Limb (tissue), 2 donors: ENCODE results near the gene SMPDL3B.
A peak's percentile ranks its signal among the peaks of the same experiment; 100 is the strongest.

Source experiments
- DNase-seq, 2 donors: peaks; one replicate each; pipeline ENCODE4 v3.0.0-alpha.2; 2016; ENCODE audit errors: extremely low spot score in 2 of 2

Gene SMPDL3B

GRCh38 chr1:27940297-27940696 lies 5.5 kb downstream of the SMPDL3B start:
- DNase-seq = no peak

DNA sequence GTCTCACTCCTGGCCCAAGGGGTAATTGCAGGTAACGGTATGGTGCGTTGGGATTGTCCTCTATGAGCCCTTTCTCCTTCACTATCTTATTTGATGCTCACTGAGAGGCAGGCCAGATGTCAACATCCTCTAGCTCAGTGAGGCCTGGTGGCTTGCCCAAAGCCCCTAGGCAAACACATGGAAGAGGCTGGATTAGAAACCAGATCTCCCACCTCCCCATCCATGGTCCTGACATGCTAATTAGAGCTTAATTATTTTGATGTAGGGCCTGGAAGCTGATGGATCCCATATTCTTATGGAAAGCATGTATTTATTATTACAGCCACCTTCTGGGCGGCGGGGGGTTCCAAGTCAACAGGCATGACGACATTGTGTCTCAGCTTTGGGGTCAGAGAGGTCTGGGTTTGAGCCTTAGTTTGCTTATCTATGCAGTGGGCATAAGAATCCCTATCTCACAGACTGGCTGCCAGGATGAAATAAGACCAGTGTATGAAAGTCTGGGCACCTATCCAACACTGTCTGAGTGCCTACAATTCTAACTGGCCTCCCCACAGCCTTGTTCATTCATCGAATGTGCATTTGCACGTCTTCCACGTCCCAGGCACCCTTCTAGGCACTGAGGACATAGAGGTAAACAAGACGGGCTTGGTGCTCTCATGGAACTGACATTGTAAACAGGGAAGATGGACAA lies 6.2 kb downstream of the SMPDL3B start:
- no peak for DNase-seq

- no peak for DNase-seq
These were observed 7.1 kb downstream of the SMPDL3B start for GRCh38 chr1:27941671-27942540.

GRCh38 chr1:27945020-27945419 lies 10.2 kb downstream of the SMPDL3B start:
- no peak for DNase-seq

DNA sequence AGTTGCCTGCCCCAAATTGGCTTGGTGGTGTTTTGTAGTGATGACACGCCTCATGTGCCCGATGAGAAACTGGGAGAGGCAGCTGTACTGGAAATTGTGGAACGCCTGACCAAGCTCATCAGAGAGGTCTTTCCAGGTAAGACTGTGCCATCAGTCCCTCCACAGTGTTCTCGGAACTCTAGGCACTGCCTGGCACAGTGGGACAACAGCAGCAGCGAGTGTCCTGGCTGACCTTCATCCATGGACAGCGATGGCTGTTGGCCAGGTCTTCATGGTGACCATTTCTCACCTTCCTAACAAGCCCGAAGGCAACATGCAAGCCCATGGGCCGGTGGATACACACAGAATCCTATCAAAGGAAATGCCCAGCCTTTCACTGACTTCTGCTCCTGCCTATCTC lies 14.2 kb downstream of the SMPDL3B start:
- no peak for DNase-seq

- no peak for DNase-seq
These were observed 16.6 kb downstream of the SMPDL3B start for GRCh38 chr1:27951396-27951795.

GRCh38 chr1:27952147-27952546 lies 17.3 kb downstream of the SMPDL3B start:
- DNase-seq = no peak

DNA sequence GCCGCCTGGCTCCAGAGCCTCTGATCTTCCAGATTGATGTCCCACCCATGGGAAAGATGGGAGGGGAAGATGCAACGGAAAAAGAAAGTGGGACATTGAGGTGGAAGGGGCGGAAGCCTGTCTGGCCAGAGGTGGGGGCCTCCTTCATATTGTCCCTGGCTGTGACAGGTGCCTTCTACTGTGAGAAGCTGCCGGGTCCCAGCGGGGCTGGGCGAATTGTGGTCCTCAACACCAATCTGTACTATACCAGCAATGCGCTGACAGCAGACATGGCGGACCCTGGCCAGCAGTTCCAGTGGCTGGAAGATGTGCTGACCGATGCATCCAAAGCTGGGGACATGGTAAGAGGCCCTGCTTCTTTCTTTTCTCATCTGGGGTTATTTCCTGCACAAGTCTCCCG lies 19.4 kb downstream of the SMPDL3B start:
- no peak for DNase-seq

GRCh38 chr1:27955076-27955475 lies 20.3 kb downstream of the SMPDL3B start:
- no peak for DNase-seq

- DNase-seq = no peak
These were observed 22.0 kb downstream of the SMPDL3B start for GRCh38 chr1:27956761-27957160.

- no peak for DNase-seq
These were observed 22.9 kb downstream of the SMPDL3B start for GRCh38 chr1:27957655-27958054.

GRCh38 chr1:27958513-27958912 lies 23.7 kb downstream of the SMPDL3B start:
- DNase-seq = no peak

GRCh38 chr1:27959792-27960603 lies 25.2 kb downstream of the SMPDL3B start, which contains the start of gene XKR8:
Gene XKR8 (plus strand): TSS chr1:27959973. CDS start chr1:27960070, 97 bp downstream.
- DNase-seq = peak; percentile 74 to 88

DNA sequence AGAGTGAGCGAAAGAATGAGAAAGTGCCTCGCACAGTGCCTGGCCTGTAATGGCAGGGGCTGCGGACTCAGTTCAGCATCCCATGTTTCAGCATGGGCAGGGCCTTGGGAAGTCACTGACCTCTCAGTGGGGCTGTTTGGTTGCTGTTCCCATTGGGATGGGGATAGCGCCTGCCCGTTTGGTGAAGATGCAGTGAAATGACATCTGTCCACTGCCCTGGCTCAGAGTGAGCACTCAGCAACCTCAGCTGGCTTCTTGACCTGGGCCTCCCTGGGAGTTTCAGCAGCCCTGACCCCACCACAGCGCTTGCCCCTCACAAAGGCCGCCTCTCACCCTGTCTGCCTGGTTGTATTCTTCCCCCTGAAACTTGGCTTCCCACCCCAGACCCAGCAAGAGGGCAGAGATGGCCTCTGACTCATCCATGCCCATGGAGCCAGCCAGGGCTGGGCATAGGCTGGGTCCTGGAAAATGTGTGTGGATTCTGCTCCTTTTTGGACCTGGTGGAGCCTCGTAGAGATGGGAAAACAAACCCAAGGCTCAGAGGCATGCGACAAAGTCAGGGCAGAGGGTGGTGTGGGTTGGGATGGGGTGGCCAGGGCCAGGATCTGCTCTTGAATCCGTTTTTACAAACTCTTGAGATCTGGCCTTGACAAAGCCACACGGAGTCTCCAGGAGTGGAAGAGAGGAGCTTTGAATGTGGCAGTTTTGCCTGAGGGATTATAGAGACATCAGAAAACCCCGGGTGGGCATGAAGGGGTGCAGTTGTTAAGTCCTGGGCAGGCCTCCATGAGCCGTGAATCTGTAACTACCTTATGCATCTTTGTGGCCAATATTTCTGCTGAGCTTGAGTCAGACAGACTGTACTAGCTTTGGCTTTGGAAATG lies 26.2 kb downstream of the SMPDL3B start:
- DNase-seq = no peak

GRCh38 chr1:27961646-27962221 lies 26.9 kb downstream of the SMPDL3B start:
- DNase-seq = no peak

- DNase-seq = no peak
These were observed 28.6 kb downstream of the SMPDL3B start for GRCh38 chr1:27963393-27963792.

DNA sequence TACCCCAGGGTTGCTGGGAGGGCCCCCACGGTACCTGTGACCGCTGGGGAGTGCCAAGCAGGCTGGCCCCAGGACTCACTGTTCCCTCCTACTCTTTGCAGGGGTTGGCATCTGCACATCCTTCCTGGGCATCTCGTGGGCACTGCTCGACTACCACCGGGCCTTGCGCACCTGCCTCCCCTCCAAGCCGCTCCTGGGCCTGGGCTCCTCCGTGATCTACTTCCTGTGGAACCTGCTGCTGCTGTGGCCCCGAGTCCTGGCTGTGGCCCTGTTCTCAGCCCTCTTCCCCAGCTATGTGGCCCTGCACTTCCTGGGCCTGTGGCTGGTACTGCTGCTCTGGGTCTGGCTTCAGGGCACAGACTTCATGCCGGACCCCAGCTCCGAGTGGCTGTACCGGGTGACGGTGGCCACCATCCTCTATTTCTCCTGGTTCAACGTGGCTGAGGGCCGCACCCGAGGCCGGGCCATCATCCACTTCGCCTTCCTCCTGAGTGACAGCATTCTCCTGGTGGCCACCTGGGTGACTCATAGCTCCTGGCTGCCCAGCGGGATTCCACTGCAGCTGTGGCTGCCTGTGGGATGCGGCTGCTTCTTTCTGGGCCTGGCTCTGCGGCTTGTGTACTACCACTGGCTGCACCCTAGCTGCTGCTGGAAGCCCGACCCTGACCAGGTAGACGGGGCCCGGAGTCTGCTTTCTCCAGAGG lies 31.8 kb downstream of the SMPDL3B start:
- no peak for DNase-seq

- no peak for DNase-seq
These were observed 32.5 kb downstream of the SMPDL3B start for GRCh38 chr1:27967106-27967883.

DNA sequence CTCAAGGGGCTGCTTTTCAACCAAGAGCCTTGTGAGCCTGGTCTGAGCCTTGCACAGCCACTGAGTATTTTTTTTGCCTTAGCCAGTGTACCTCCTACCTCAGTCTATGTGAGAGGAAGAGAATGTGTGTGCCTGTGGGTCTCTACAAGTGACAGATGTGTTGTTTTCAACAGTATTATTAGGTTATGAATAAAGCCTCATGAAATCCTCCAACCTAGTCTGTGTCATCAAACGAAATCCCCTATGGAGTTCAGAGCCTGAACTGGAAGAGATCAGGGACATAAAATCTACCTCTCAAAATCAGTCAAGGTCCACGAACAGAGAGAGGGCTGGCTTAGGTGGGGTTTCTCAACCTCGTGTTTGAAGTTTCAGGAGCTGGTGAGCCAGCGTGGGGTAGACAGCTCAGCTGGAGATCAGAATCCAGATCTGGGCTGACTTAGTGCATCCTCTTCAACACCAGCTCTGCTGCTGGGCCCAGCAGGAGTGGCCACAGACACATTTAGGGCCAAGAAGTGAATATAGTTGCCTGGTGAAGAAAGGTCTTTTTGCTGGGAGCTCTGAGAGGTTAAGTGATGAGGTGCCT lies 33.2 kb downstream of the SMPDL3B start:
- no peak for DNase-seq
